Ovary (tissue), 3 donors: ENCODE results near the gene DNMT1.

Experiments used
- EP300 ChIP-seq: sonication (generic); formaldehyde crosslinking; IDR thresholded peaks from one replicate; pipeline ENCODE4 v1.6.1; 2017; ENCODE audit warnings: antibody characterized with exemption
- POLR2A ChIP-seq: fragments of 450-650 bp; IDR thresholded peaks from one replicate; pipeline ENCODE4 v1.6.1; 2017; ENCODE audit warnings: antibody characterized with exemption, mild to moderate bottlenecking, moderate library complexity
- TF ChIP-seq, protein P1 (sequence below), 3 donors: fragments of 450-650 bp in 2 of 3; fragments of 200-600 bp in 1 of 3; IDR thresholded peaks; one replicate each; pipeline versions ENCODE4 v1.5.1 to v1.8.0; 2016 to 2022; ENCODE audit warnings: antibody characterized with exemption in 3 of 3, mild to moderate bottlenecking in 1 of 3
- donor health status: DM: no; HTN: no; CAD: no.

DNA sequence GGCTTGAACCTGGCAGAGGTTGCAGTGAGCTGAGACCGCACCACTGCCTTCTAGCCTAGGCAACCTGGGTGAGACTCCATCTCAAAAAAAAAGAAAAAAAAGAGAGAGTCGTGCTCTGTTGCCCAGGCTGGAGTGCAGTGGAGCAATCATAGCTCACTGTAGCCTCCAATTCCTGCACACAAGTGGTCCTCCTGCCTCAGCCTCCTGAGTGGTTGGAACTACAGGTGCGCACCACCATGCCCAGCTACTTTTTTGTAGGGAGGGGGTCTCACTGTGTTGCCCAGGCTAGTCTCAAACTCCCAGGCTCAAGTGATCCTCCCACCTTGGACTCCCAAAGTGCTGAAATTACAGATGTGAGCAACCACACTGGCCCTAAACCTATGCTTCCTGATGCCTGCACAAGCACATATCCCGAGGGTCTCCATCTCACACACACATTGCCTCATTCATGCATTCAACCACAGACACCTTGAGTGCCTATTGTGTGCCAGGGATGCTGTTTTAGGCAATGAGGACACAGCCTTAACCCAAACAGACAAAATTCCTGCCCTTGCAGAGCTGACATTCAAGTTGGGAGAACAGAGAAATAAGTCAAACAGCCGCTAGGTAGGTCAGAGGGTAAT is 94.5 kb downstream of the DNMT1 start:
- TF ChIP-seq, protein P1, sequence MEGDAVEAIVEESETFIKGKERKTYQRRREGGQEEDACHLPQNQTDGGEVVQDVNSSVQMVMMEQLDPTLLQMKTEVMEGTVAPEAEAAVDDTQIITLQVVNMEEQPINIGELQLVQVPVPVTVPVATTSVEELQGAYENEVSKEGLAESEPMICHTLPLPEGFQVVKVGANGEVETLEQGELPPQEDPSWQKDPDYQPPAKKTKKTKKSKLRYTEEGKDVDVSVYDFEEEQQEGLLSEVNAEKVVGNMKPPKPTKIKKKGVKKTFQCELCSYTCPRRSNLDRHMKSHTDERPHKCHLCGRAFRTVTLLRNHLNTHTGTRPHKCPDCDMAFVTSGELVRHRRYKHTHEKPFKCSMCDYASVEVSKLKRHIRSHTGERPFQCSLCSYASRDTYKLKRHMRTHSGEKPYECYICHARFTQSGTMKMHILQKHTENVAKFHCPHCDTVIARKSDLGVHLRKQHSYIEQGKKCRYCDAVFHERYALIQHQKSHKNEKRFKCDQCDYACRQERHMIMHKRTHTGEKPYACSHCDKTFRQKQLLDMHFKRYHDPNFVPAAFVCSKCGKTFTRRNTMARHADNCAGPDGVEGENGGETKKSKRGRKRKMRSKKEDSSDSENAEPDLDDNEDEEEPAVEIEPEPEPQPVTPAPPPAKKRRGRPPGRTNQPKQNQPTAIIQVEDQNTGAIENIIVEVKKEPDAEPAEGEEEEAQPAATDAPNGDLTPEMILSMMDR (IDR thresholded peaks at IDR 0.05), result no peak
- no peak for TF ChIP-seq POLR2A
- no peak for TF ChIP-seq EP300
